NCI-H2107 treated with DMSO at 0.1 percent for 48 hours (cell line): ENCODE data around the gene SBK3.
"Not testable (repeated sequence)": the region's sequence is repeated elsewhere in the genome, so short reads cannot be mapped to it uniquely, and the experiment has no call there.

Source experiments
- DNase-seq: peaks from one replicate; lab custom pipeline; 2025; ENCODE audit not compliant: unreplicated experiment; lab: John Stamatoyannopoulos, UW

SBK3 gene

GRCh38 chr19:55519451-55520311 lies 25.7 kb downstream of the SBK3 start:
- DNase-seq, result no peak

- peak; percentile 64 for DNase-seq
These were observed 28.3 kb downstream of the SBK3 start for GRCh38 chr19:55516878-55517620.

DNA sequence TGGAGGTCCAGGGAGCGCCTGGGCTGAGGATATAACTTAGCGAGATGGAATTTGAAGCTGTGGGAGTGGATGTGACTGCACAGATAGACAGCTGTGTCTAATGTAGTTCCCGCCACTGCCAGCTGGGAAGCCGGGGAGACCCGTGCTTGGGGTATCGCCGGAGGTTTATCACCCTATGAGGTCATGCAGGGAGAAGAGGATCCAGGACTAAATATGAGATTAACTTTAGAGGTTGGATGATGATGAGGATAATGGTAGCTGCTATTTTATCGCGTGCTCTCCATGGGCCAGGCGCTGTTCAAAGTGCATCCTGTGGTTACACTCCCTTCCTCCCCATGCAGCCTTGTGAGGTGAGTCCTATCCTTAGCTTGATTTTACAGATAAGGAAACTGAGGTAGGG lies 37.2 kb downstream of the SBK3 start:
- no peak for DNase-seq

- no peak for DNase-seq
These were observed 40.4 kb downstream of the SBK3 start for GRCh38 chr19:55504981-55505380.

GRCh38 chr19:55504252-55504603 lies 41.1 kb downstream of the SBK3 start:
- no peak for DNase-seq

DNA sequence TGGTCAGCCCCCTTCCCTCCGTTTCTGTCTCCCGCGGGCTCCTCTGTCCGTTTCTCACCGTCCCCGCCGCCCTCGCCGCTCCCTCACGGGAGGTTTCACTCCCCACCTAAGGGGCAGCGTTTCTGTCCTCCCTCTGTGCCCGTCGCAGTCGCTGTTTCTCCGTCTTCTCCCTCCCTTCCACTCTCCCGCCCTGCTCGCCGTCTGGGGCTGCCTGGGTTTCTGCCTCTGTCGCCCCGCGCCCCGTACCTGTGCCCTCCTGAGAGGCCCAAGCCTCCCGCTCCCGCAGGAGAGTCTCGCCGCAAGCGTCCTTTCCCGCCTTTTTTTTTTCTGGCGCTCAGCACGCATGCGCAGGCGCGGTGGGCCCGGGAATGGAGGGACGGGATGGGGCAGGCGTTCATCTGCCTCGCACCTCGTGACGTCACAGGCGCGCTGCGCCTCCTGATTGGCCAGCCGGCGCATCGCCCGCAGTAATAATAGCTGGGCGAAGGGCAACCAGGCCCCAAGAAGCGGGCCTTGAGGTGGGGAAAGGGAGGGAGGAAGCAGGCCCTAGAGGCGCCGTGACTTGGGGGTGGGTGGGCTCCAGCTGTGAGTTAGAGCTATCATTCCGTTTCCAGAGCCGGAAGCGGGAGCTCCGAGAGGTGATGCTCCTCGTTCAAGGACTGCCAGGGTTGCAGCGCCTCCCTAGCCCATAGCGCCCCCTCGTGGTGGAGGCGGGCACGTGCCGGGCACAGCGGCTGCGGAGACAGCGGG lies 41.7 kb downstream of the SBK3 start:
- peak; percentile 34 for DNase-seq

DNA sequence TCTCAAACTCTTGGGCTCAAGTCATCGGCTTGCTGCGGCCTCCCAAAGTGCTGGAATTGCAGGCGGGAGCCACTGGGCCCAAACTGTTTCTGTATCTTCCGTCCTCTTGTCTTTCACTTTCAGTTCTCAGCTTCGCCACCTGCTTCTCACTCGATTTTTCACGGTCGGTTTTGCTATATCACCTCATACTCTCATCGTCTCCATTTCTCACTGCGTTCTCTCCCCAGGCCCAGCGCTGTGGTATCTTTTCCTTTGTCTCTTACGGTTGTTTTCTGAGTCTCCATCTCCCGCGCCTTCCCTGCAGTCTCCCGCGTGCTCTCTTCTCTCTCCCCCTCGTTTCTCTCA lies 42.2 kb downstream of the SBK3 start:
- no peak for DNase-seq

GRCh38 chr19:55502197-55502952 lies 43.0 kb downstream of the SBK3 start:
- DNase-seq, result no peak

DNA sequence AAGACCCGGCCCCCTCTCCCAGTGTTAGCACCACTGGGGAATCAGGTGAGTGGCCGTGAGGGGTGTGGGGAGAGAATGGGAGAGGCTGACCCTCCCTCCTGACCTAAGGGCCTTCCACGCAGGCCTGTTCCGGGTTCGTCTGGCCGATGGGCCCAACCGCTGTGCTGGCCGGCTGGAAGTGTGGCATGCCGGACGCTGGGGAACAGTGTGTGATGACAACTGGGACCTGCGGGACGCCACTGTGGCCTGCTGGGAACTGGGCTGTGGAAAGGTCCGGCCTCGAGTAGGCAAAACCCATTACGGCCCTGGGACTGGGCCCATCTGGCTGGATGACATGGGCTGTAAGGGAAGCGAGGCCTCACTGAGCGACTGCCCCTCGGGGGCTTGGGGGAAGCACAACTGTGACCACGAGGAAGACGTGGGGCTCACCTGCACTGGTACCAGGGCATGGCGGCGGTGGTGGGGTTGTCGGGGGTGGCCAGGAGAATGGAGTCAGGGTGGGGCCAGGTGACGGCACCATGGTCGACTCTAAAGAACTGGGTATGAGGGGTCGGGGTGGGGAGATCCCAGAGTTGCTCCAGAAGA lies 44.9 kb downstream of the SBK3 start:
- no peak for DNase-seq

DNA sequence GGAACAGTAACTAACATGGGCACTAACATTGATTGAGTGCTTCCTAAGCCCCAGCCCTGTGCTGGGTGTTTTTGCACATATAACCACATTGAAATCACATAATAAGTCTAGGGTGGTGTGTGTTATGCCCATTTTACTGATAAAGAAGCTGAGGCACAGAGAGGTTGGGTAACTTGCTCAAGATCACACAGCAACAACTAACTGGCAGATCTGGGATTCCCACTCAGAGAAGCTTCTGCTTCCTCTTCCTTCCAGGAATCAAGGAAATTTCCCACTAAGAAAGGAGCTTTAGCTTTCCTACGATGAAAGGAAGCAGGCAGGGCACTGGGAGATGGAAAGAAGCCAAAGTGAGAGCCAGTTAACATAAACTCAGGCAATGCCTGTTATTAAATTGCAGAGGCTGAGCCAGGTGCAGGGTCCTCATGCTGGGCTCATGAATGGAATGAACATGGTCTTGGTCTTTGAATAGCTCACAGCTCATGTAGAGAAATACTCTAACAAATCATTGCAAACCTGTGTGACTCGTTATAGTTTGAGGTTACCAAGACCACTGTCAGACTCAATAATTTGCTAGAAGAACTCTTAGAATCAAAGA lies 47.0 kb downstream of the SBK3 start:
- DNase-seq, result peak; percentile 26

GRCh38 chr19:55497763-55498162 lies 47.6 kb downstream of the SBK3 start:
- no peak for DNase-seq

DNA sequence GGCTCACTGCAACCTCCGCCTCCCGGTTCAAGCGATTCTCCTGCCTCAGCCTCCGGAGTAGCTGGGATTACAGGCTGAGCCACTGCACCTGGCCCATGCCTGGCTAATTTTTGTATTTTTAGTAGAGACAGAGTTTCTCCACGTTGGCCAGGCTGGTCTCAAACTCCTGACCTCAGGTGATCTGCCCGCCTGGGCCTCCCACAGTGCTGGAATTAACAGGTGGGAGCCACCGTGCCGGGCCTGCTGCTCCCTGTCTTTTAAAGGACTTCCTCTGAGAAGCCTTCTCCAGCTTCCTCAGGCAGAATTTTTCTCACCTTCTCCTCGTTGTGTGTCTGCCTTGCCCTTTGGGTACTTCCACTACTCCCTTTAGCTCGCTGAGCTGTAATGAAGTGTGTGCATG lies 48.5 kb downstream of the SBK3 start:
- DNase-seq, result not testable (repeated sequence)

- no peak for DNase-seq
These were observed 49.5 kb downstream of the SBK3 start for GRCh38 chr19:55495646-55496349.

- DNase-seq, result no peak
These were observed 51.1 kb downstream of the SBK3 start for GRCh38 chr19:55494172-55494761.

DNA sequence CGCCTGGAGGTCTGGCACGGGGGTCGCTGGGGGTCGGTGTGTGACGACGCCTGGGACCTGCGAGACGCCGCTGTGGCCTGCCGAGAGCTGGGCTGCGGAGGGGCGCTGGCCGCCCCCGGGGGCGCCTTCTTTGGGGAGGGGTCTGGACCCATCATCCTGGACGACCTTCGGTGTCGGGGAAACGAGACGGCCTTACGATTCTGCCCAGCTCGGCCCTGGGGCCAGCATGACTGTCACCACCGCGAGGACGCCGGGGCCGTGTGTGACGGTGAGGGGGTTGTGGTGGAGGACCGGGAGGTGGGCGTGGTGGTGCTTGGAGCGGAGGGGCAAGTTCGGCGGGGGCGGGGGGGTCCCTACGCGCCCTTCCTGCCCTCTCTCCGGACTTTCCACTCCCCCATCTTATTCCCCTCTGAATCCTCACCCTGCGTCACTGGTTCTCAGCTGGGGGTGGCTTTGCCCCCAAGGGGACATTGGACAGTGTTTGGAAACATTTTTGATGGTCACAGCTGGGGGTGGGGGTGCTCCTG lies 51.6 kb downstream of the SBK3 start:
- DNase-seq, result no peak

GRCh38 chr19:55493052-55493644 lies 52.2 kb downstream of the SBK3 start:
- no peak for DNase-seq

DNA sequence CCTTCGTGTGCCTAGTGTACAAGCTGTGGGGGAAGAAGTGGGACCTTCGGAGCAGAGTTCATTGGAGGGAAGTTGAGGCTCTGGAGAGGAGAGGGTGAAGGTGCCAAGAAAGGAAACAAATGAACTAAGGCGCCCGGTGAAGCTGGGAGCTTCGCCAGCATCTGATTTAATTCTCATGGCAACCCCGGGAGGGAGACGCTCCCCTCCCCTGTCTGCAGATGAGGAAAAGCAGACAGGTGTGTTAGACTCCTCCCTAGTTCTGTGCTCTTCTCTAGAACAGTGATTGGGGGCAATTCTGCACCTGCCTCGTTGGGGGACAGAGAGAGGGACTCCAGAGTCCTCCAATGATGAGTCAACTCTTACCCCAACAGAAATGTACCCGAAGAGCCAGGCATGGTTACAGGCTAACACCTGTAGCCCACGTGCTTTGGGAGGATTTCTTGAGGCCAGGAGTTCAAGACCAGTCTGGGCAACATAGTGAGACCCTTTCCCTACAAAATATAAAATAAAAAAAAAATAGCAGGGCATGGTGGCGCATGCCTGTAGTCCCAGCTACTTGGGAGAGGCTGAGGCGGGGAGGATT lies 52.9 kb downstream of the SBK3 start:
- peak; percentile 74 for DNase-seq
